Ovary (tissue), 9 donors: ENCODE results near the gene COL5A2. TPM values are rescaled to one million over a fixed set of nuclear protein-coding genes. Genes with fewer than 3 reads are reported as not detected.

Source experiments
- DNase-seq, 5 donors: peaks; one replicate each; pipeline ENCODE4 v3.0.0-alpha.2; 2019 to 2020
- H3K27ac ChIP-seq, 2 donors: fragments of 200-600 bp; one replicate each; pipeline versions ENCODE4 v1.5.1 to v1.8.0; 2019 to 2022
- H3K27me3 ChIP-seq: fragments of 200-600 bp; one replicate; pipeline ENCODE4 v1.8.0; 2022
- H3K36me3 ChIP-seq: fragments of 200-600 bp; sonication (generic); one replicate; pipeline ENCODE4 v1.5.1; 2019
- H3K4me1 ChIP-seq: one replicate; pipeline ENCODE4 v1.8.1; 2013; ENCODE audit warnings: mild to moderate bottlenecking, moderate library complexity; ENCODE audit not compliant: insufficient read depth
- H3K4me3 ChIP-seq: fragments of 200-600 bp; sonication (generic); one replicate; pipeline ENCODE4 v1.5.1; 2017
- H3K9me3 ChIP-seq, 2 donors: fragments of 200-600 bp in 1 of 2; sonication (generic) in 1 of 2; one replicate each; pipeline versions ENCODE4 v1.5.1 to v1.8.1; 2013 to 2019; ENCODE audit warnings: mild to moderate bottlenecking in 1 of 2, moderate library complexity in 1 of 2
- EP300 ChIP-seq: sonication (generic); formaldehyde crosslinking; IDR thresholded peaks from one replicate; pipeline ENCODE4 v1.6.1; 2017; ENCODE audit warnings: antibody characterized with exemption
- POLR2A ChIP-seq: fragments of 450-650 bp; IDR thresholded peaks from one replicate; pipeline ENCODE4 v1.6.1; 2017; ENCODE audit warnings: antibody characterized with exemption, mild to moderate bottlenecking, moderate library complexity
- WGBS, 3 donors: extraction: QIAGEN DNeasy Blood & Tissue Kit in 1 of 3; methylation state at CpG; one replicate each; pipeline versions ENCODE4 v1.1.5 to v1.1.7; 2013 to 2017; 5-methylcytosine and 5-hydroxymethylcytosine counted together
- intact Hi-C, 4 donors: fragments of 100-400 bp; cut with DNase I; formaldehyde crosslinking; loops; one replicate each; pipeline versions ENCODE4 v1.11.0 to v1.15.1; 2022 to 2023
- polyA plus RNA-seq, 2 donors: library from polyadenylated mRNA; stranded (reverse); fragments of 200-250 nt in 1 of 2; fragments of 350-450 nt in 1 of 2; fragmentation: Illumina TruSeq in 1 of 2; extraction: RNeasy Lipid Tissue Mini Kit (QIAGEN cat#74804) in 1 of 2; gene quantifications; one replicate each; pipeline ENCODE4 v1.2.3, GENCODE V29; 2013 to 2014
- total RNA-seq, 7 donors: library from RNA; depleted of rRNA in 2 of 7; stranded (reverse); fragments of >200 nt in 2 of 7; fragmentation: NEBNext Ultra II Directional in 3 of 7; extraction: Animal tissue kit (Norgen Biotek cat#: 25700) in 3 of 7; gene quantifications; one replicate each; pipeline versions ENCODE4 v1.1.0 to v1.2.4, GENCODE V29; 2016 to 2023
- TF ChIP-seq, protein P1 (sequence below), 3 donors: fragments of 450-650 bp in 2 of 3; fragments of 200-600 bp in 1 of 3; IDR thresholded peaks; one replicate each; pipeline versions ENCODE4 v1.5.1 to v1.8.0; 2016 to 2022; ENCODE audit warnings: antibody characterized with exemption in 3 of 3, mild to moderate bottlenecking in 1 of 3
- donor health status: DM: no; HTN: no; CAD: no; lungs with moderate emphysema.
- donor health status: DM: no; HTN: no; CAD: no.
- donor health status: Bipolar disorder and iron deficiency.
- donor health status: DM: yes; HTN: yes; CAD: no.
- donor health status: DM: no; HTN: no; CAD: no.
- donor health status: DM: yes; HTN: yes; CAD: no.

The COL5A2 gene
- total and polyA plus RNA-seq, 9 donors: 25.2 to 46.8 (median 31.7) TPM

DNA sequence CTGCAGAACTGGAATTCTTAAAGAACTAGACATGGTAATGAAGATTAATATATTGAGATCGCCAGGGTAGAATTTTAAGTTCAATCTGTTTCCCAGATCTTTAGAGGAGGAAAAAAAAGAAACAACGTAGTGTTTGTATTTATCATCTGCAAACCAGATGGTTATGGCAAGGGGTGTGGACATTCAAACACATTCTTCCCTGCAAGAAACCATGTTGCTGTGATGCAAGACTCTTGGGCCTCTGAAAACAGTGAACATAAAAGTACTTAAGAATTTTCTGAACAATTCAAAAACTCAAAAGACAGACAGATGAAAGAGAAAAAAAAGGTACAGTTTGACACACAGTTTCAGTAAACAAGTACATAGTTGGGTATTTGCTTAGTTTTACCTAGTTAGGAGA is 35.6 kb downstream of the COL5A2 start:
- intact Hi-C loops: no loop called here
- 64 to 73% (median 69%) methylated on average over 2 of the region's 2 CpGs for WGBS, 3 donors
- TF ChIP-seq, protein P1, sequence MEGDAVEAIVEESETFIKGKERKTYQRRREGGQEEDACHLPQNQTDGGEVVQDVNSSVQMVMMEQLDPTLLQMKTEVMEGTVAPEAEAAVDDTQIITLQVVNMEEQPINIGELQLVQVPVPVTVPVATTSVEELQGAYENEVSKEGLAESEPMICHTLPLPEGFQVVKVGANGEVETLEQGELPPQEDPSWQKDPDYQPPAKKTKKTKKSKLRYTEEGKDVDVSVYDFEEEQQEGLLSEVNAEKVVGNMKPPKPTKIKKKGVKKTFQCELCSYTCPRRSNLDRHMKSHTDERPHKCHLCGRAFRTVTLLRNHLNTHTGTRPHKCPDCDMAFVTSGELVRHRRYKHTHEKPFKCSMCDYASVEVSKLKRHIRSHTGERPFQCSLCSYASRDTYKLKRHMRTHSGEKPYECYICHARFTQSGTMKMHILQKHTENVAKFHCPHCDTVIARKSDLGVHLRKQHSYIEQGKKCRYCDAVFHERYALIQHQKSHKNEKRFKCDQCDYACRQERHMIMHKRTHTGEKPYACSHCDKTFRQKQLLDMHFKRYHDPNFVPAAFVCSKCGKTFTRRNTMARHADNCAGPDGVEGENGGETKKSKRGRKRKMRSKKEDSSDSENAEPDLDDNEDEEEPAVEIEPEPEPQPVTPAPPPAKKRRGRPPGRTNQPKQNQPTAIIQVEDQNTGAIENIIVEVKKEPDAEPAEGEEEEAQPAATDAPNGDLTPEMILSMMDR (IDR thresholded peaks at IDR 0.05): no peak
- TF ChIP-seq POLR2A: no peak
- TF ChIP-seq EP300: no peak
- H3K27me3 ChIP-seq: no peaks in the 10 kb centered on the region
- H3K4me1 ChIP-seq: peaks cover 3% of the 10 kb centered on the region
- DNase-seq: no peak
- no peak overlapping the region for H3K4me3 ChIP-seq
- no peaks in the 10 kb centered on the region for H3K9me3 ChIP-seq
- no peaks in the 10 kb centered on the region for H3K36me3 ChIP-seq
- H3K27ac ChIP-seq: no peak overlapping the region

DNA sequence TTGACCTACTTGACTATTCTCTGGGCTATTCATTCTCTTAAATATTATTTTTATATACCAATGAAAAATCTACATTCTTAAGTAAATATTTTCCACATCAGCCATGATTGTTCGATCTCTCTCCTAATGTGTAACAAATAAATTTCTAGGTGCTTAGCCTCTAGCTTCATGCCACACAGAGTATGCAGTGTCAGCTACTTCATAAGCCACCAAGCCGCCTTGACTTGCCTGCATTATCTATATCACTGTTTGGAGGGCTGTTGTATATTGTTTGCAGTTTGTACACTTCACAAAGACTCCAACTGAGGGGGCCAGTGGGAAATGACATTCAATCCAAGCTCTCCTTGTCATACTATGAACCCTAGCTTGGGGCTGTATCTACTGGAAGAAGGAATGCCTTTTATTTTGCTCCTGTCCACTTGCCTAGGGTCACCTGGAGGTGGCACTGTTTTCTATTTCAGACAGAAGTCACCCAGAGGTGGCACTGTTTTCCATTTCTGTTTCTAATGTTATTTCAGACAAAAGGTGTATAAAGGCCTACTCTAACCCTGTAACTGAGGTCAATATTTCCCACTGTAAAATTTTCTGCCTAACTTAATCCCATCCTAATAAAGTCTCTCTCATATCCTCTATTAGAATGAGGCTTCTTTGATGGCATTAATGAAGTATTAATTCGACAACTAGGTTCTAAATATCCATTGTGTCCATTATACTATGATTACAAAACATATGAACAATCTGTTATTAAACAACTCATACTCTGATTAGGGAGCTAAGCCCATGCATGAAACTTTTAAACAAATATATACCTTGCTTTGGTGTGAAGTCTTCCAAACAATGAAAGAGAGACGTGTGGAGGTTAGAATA is 36.4 kb downstream of the COL5A2 start:
- H3K36me3 ChIP-seq: no peaks in the 10 kb centered on the region
- no peak for DNase-seq
- peaks cover 3% of the 10 kb centered on the region for H3K4me1 ChIP-seq
- intact Hi-C loops: no loop called here
- WGBS, 3 donors: 97 to 98% (median 98%) methylated on average over 4 of the region's 4 CpGs
- H3K9me3 ChIP-seq: no peaks in the 10 kb centered on the region
- no peak overlapping the region for H3K4me3 ChIP-seq
- no peaks in the 10 kb centered on the region for H3K27me3 ChIP-seq
- no peak overlapping the region for H3K27ac ChIP-seq
- TF ChIP-seq, protein P1 (IDR thresholded peaks at IDR 0.05): no peak
- TF ChIP-seq EP300: no peak
- no peak for TF ChIP-seq POLR2A

DNA sequence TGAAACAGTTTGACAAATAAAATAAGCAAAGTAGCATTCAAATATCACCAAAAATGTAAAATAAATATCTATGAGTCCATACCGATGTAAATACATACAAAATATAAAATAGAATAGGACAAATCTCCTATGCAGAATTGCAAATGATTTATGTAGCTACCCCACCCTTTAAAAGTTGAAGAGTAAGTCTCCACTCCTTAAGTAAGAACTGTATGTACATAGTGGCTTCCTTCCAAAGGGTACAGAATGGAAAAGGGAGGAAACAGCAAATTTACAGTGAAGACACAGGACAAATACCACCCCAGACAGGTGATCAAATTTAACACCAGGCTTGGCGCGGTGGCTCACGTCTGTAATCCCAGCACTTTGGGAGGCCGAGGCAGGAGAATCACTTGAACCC is 40.8 kb downstream of the COL5A2 start:
- TF ChIP-seq EP300: no peak
- no peak for TF ChIP-seq POLR2A
- TF ChIP-seq, protein P1 (IDR thresholded peaks at IDR 0.05): no peak
- WGBS, 3 donors: 96 to 99% (median 97%) methylated on average over 5 of the region's 5 CpGs
- H3K9me3 ChIP-seq: no peaks in the 10 kb centered on the region
- H3K36me3 ChIP-seq: no peaks in the 10 kb centered on the region
- no peaks in the 10 kb centered on the region for H3K27me3 ChIP-seq
- intact Hi-C loops: no loop called here
- H3K4me1 ChIP-seq: no peaks in the 10 kb centered on the region
- H3K4me3 ChIP-seq: no peak overlapping the region
- no peak overlapping the region for H3K27ac ChIP-seq
- no peak for DNase-seq

DNA sequence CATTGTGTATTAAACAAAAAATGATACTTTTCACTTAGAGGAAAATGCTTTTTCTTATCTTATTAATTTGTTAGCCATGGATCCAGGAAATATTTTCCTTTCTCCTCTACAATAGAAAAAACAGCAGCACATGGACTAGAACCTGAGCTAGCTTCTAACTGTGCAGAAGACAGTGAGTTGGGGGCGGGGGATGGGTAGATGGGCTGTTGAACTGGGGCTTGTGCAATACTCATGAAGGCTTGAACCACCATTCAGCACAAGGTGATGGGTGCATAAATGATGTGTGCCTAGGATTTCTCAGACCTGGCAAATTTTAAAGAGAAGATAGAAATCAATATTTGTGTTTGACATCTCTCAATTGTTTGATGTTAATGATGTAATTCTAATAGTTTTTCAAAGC is 42.0 kb downstream of the COL5A2 start:
- Histone ChIP-seq H3K27me3 (no peaks in the 10 kb centered on the region), H3K4me3 (no peak overlapping the region), H3K4me1 (no peaks in the 10 kb centered on the region), H3K36me3 (no peaks in the 10 kb centered on the region), H3K9me3 (no peaks in the 10 kb centered on the region), H3K27ac (no peak overlapping the region)
- no peak for TF ChIP-seq EP300
- no peak for TF ChIP-seq POLR2A
- TF ChIP-seq, protein P1 (IDR thresholded peaks at IDR 0.05): no peak
- peak in 2 of 5 donors; percentile 30 to 34 for DNase-seq
- 92 to 100% (median 96%) methylated on average over 1 of the region's 1 CpG for WGBS, 3 donors
- intact Hi-C loops: no loop called here
